ENCODE measurements around the gene NPR2. TPM values are rescaled to one million over a fixed set of nuclear protein-coding genes. Genes with fewer than 3 reads are reported as not detected.

NPR2 gene
- total RNA-seq, 1 donor = 16.6 TPM

DNA sequence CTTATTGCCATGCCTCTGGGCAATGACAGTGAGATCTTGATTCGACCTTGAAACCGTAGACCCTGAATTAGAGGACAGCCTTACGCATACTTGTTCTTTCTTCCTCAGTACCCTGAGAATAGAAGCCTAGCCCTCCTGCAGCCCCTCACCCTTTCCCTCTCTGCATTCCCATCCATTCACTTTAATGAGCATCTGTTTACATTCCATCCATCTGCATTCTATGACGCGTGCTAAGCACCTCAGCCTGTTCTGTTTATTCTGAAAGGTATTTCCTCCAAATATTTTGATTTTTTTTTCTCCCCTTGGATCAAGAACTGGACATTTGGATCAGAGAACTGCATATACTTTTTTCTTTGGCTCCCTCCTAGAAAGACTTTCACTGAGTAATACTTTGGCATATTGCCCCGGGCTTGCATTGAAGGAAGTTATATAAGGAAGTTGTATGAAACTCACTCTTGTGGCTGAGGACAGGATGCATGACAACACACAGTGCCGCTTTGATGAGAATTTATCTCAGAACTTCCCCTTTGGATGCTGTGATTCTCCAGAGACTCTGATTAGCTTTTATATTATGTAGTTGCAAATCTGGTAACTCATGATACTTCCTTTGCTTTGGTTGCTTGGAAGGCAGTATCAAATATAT, 53.4 kb downstream of the NPR2 start:
- H3K27me3 ChIP-seq (ENCODE audit: insufficient read depth, low read length) = no peaks in the 10 kb centered on the region
- H3K36me3 ChIP-seq (ENCODE audit: insufficient read depth, low read length) = peaks cover under 1% of the 10 kb centered on the region
- H3K79me2 ChIP-seq (ENCODE audit: insufficient read depth, low read length) = no peaks in the 10 kb centered on the region
- H3K4me2 ChIP-seq (ENCODE audit: insufficient read depth, low read length) = peak overlapping the region; percentile 20
- H3K9me3 ChIP-seq (ENCODE audit: low read depth, low read length) = no peaks in the 10 kb centered on the region
- TF ChIP-seq, protein P1, sequence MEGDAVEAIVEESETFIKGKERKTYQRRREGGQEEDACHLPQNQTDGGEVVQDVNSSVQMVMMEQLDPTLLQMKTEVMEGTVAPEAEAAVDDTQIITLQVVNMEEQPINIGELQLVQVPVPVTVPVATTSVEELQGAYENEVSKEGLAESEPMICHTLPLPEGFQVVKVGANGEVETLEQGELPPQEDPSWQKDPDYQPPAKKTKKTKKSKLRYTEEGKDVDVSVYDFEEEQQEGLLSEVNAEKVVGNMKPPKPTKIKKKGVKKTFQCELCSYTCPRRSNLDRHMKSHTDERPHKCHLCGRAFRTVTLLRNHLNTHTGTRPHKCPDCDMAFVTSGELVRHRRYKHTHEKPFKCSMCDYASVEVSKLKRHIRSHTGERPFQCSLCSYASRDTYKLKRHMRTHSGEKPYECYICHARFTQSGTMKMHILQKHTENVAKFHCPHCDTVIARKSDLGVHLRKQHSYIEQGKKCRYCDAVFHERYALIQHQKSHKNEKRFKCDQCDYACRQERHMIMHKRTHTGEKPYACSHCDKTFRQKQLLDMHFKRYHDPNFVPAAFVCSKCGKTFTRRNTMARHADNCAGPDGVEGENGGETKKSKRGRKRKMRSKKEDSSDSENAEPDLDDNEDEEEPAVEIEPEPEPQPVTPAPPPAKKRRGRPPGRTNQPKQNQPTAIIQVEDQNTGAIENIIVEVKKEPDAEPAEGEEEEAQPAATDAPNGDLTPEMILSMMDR (IDR thresholded peaks at IDR 0.05; ENCODE audit: extremely low read depth, low read depth, low read length) = no peak
- H2AFZ ChIP-seq (ENCODE audit: low read length) = no peak overlapping the region
- peak; percentile 98 for DNase-seq (ENCODE audit: insufficient read length, low spot score, missing footprints)
- H3K27ac ChIP-seq (ENCODE audit: low read depth, low read length) = peak overlapping the region; percentile 62
- H3K4me1 ChIP-seq (ENCODE audit: insufficient read depth, low read length) = peaks cover 31% of the 10 kb centered on the region
- H3K4me3 ChIP-seq (ENCODE audit: insufficient read depth, low read length) = no peak overlapping the region
- H4K20me1 ChIP-seq (ENCODE audit: insufficient read depth, low read length) = no peaks in the 10 kb centered on the region

DNA sequence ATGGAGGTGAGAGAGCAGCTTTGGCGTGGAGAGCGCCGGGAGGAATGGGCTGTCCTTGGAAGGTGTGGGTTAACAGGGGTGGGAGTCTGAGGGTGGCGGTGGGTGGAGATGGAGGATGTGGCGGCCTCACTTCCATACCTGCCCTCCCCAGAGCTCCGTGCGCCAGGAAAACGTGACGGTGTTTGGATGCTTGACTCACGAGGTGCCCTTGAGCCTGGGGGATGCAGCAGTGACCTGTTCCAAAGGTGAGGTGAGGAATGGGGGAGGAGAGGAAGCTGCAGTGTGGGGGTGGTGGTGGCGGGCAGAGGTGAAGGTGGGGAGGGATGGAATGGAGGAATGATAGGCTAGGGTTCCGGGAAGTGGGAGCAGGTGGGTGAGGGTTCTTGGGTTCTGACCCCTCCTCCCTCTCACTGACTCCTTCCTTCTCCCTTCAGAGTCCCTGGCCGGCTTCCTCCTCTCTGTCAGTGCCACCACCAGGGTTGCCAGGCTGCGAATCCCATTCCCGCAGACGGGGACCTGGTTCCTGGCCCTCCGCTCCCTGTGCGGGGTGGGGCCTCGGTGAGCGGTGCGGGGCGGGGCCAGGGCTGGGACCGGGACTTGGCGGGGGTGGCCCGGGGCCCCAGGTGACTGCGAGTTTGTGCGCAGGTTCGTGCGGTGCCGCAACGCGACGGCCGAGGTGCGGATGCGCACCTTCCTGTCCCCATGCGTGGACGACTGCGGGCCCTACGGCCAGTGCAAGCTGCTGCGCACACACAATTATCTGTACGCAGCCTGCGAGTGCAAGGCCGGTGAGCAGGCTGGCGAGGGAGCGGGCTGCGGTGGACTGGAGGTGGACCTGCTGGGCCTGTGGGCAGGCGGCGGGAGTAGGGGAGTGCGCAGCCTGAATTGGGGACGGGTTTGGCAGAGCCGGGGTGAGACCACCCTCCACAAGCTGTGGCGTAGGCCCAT, 54.7 kb downstream of the NPR2 start:
- H3K79me2 ChIP-seq (ENCODE audit: insufficient read depth, low read length) = no peaks in the 10 kb centered on the region
- no peak overlapping the region for H3K4me2 ChIP-seq (ENCODE audit: insufficient read depth, low read length)
- peak overlapping the region; percentile 62 for H3K27ac ChIP-seq (ENCODE audit: low read depth, low read length)
- TF ChIP-seq, protein P1 (IDR thresholded peaks at IDR 0.05; ENCODE audit: extremely low read depth, low read depth, low read length) = no peak
- no peaks in the 10 kb centered on the region for H4K20me1 ChIP-seq (ENCODE audit: insufficient read depth, low read length)
- no peak overlapping the region for H2AFZ ChIP-seq (ENCODE audit: low read length)
- no peaks in the 10 kb centered on the region for H3K9me3 ChIP-seq (ENCODE audit: low read depth, low read length)
- H3K4me1 ChIP-seq (ENCODE audit: insufficient read depth, low read length) = peaks cover 31% of the 10 kb centered on the region
- peaks cover 2% of the 10 kb centered on the region for H3K36me3 ChIP-seq (ENCODE audit: insufficient read depth, low read length)
- no peaks in the 10 kb centered on the region for H3K27me3 ChIP-seq (ENCODE audit: insufficient read depth, low read length)
- H3K4me3 ChIP-seq (ENCODE audit: insufficient read depth, low read length) = no peak overlapping the region
- no peak for DNase-seq (ENCODE audit: insufficient read length, low spot score, missing footprints)

DNA sequence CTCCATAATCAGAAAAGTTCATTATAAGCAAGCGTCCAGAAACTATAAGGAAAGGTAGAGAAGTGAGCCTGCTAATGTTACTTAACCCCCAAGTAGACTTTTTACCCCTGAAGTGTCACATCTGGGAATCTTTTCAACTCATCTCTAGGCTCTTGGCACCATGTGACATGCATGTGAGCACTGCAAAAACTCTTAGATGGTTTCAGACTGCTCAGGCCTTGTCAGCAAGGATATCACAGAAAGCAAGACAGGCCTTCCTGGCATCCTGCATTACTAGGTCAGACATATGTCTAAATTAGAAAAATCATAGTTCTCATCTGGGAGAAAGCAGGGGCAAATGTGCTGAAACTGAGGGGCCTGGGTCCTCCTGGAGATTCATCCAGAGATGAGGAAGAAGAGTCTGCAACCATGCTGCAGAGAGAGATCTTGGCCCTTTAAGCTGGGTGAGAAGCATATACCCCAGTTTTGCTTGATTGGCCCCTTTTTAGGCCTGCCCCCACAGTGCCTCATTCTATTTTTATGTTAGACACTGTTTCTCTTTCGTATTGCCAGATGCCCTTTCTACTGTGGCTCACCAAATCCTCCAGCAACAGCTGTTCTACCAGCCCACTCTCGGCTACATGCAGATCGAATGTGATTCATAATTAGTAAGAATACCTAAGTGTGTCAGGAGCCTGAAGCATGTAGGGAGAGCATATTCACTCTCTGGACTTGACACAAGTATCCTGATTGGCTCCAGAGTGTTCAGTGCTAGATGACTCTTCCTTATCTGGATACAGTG, 56.6 kb downstream of the NPR2 start:
- Histone ChIP-seq H3K9me3 (ENCODE audit: low read depth, low read length) (no peaks in the 10 kb centered on the region), H3K4me3 (ENCODE audit: insufficient read depth, low read length) (peak overlapping the region; percentile 44), H3K27me3 (ENCODE audit: insufficient read depth, low read length) (no peaks in the 10 kb centered on the region), H3K27ac (ENCODE audit: low read depth, low read length) (peak overlapping the region; percentile 77), H3K36me3 (ENCODE audit: insufficient read depth, low read length) (peaks cover 2% of the 10 kb centered on the region), H2AFZ (ENCODE audit: low read length) (peak overlapping the region; percentile 64), H3K4me2 (ENCODE audit: insufficient read depth, low read length) (peak overlapping the region; percentile 75), H4K20me1 (ENCODE audit: insufficient read depth, low read length) (no peaks in the 10 kb centered on the region), H3K4me1 (ENCODE audit: insufficient read depth, low read length) (peaks cover 31% of the 10 kb centered on the region), H3K79me2 (ENCODE audit: insufficient read depth, low read length) (no peaks in the 10 kb centered on the region)
- TF ChIP-seq, protein P1 (IDR thresholded peaks at IDR 0.05; ENCODE audit: extremely low read depth, low read depth, low read length) = no peak
- peak; percentile 98 for DNase-seq (ENCODE audit: insufficient read length, low spot score, missing footprints)
